GM18508 (cell line): ENCODE measurements around the gene ALDH1A2.
"Not testable (repeated sequence)": the region's sequence is repeated elsewhere in the genome, so short reads cannot be mapped to it uniquely, and the experiment has no call there.

Experiments
- ATAC-seq: cut with Tn5 transposase; IDR thresholded peaks from one replicate; pipeline ENCODE4 v1.9.1; 2021; ENCODE audit warnings: moderate number of reproducible peaks; ENCODE audit not compliant: insufficient read depth, unreplicated experiment

ALDH1A2 gene

GRCh38 chr15:58003810-58004209 lies 61.7 kb downstream of the ALDH1A2 start:
- ATAC-seq, result no peak

DNA sequence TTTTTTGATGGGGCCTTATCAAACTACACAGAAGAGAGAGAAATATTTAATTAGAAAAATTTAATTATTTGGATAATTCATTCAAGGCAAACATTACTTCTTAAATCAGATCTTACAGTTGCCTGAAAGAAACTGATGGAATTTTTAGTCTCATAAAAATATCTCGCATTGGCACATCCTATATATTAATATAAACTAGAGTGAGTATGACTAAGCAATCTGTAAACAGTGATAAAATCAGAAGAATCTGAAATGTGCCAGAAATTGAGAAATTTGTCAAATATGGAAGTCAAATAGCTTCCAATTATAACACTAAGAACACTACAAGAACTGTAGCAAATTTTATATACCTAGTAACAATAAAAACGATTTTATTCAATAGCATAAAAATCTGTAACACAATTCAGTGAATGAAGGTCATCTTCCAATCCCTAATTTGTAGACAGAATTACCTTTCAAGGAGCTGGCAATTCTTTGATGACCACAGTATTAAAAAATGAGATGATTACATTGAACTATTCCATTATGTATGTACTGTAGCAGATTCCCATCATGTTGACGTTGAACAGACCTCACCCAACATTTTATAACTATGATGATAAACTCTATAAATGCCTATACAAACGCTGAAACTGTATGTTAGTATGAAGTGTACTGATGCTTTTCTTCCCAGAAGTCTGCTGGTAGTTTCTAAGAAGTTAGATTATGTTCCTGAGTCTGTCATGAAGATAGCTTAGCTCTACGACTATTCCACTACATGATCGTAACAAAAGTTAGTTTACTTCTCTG lies 63.0 kb downstream of the ALDH1A2 start:
- no peak for ATAC-seq

DNA sequence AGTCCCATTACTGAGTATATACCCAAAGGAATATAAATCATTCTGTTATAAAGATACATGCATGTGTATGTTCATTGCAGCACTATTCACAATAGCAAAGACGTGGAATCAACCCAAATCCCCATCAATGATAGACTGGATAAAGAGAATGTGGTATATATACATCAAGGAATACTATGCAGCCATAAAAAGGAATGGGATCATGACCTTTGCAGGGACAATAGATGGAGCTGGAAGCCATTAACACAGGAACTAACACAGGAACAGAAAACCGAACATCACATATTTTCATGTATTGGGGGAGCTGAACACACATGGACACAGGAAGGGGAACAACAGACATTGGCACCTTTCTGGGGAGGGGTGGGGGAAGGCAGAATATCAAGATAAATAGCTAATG lies 65.8 kb downstream of the ALDH1A2 start:
- ATAC-seq, result not testable (repeated sequence)

GRCh38 chr15:57996561-57996960 lies 69.0 kb downstream of the ALDH1A2 start:
- ATAC-seq, result no peak

DNA sequence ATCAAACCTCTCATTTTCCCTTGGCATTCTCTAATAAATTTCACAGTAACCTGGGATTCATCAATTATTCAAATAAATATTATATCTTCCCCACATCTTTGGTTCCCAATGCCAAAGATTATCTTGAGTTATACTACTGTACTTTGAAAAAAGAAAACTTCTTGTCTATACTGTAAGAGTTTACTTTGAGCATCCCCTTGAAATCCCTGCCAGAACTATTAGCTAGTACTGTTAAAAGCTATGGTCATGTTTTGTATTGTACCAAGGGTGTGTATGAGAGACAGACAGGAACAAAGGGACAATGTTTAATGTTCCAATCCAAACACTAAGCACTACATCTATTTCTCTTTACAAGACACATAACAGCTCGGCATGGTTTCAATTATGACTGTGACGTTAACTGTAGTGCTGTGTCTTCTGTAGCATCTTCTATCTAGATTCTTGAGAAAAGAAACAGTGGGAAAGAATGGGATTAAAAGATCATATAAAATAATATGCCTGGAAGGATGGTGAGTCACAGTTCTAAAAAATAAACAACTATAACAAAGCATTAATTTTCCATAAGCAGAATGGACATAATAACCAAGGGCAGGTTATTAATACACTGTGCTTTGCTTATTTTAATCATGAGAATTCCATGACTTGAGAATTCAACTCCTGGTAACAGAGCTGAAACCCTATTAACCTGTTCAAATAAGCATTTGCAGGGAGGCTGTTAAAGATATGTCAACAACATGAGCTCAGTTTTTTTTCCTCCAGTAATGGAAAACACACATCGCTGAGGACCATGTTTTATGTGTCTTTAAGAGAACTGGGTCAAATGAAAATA lies 71.1 kb downstream of the ALDH1A2 start:
- no peak for ATAC-seq

DNA sequence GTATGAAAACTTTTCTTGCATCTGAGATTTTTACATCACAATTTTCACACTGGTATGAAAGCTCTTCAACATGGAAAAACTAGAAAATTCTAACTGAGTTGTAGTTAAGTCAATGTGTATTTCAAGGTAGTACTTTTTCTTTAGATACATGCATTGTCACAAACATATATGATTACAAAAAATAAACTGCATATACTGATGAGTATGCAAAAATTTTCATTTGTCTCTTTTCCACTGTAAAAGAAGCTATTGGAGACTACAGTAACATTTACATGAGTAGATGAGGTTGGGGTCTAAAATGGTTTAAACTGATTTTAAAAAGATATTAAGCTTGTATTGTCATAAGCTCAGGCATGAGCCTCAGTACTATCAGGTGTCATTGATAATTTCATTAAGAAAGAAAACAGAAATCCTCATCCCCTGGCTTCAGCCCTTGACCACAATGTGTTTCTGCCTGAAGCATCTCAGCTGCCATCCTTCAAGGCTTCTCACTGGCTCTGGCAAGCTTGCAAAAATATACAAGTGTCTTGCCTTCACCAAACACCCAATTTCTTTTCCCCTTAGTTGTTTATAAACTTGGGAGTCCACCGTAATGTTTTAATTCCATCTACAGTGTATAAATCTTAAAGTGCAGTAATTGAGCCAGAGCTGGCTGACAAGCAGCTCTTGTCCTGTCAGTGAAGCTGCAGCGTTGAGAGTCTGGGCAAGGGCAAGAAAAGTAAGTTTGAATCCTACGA lies 71.9 kb downstream of the ALDH1A2 start:
- ATAC-seq, result no peak

GRCh38 chr15:57992761-57993355 lies 72.7 kb downstream of the ALDH1A2 start:
- ATAC-seq, result no peak

DNA sequence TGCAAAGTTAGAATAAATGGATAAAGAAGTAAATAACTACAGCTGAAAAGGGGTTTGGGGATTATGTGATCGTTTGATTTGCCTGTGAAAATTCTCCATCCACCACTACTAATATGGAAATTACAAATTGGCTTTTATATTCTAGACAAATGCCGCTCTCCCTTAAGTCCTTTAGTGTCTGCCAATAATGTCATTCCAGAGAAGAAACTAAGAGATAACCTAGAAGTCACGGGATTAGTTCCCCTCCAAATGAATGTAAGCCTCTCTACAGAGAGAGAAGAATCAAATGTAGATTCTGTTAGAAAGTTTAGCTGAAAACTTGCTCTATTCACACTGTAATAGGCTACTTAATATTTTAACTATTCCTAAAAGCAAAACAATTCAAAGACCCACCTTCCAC lies 92.0 kb downstream of the ALDH1A2 start:
- no peak for ATAC-seq

- ATAC-seq, result no peak
Measured at GRCh38 chr15:57972864-57973263, 92.6 kb downstream of the ALDH1A2 start.

- ATAC-seq, result no peak
Measured at GRCh38 chr15:57969996-57970395, 95.5 kb downstream of the ALDH1A2 start.

DNA sequence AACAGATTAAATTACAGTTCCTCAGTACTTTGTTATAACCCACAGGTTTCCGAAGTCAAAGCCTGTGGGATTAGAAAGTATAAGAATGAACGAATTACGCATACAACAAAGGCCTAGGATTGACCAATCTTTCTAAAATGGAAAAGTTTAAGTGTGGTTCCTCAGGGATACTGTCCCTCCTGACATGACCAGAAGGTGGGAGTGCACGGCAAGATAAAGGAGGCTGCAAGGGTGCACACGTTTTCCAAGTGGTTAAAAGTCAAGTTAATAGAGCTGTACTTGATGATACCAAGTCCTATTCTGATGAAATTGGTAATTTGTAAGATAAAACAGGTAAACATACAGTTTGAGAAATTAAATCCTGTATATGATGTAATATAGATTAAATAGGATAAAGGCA lies 96.2 kb downstream of the ALDH1A2 start:
- no peak for ATAC-seq

GRCh38 chr15:57962887-57963286 lies 102.6 kb downstream of the ALDH1A2 start:
- ATAC-seq, result no peak

DNA sequence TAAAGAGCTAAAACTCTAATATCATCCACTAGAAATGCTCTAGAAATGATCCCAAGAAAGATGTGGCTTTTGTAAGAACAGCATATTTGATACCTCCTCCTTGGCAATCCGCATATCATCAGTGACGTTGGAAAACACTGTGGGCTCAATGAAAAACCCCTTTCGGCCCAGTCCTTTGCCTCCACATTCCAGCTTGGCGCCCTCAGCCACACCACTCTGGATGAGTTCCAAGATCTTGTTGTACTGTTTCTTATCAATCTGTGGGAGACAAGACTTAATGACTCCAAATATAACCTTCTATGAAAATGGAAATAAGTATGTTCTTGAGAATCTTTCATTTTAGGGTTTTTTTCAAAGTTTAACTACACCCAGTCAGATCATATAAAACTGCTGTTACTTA lies 103.6 kb downstream of the ALDH1A2 start:
- no peak for ATAC-seq

- no peak for ATAC-seq
Measured at GRCh38 chr15:57957113-57957512, 108.4 kb downstream of the ALDH1A2 start.

- no peak for ATAC-seq
Measured at GRCh38 chr15:57953874-57954273, 111.6 kb downstream of the ALDH1A2 start.

DNA sequence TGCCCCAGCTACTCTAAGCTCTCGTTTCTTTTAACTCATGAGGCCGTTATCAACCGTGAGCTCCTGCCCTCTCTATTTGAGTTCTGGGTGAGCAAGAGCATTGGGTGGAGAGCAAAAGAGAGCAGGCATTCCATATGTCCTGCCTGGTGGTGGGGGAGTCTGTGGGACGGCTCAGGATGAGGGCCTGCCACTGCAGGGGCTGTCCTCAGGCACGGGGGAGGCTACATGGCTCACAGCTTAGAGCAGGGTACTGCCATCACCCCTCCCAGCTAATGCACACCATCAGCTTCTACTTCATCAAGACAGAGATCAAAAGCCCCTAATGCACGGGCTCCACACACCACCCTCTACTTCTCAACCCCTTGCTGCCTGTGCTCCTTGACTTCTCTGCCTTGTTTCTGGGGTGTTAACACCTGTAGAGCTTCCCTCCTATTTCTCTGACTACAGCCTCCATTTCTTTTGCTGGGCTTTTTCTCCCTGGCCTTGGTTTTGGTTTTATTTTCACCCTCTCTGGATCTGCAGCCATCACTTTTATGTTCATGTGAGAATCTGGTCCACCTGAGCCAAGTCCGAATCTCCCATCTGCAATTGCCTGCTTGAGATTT lies 114.1 kb downstream of the ALDH1A2 start:
- ATAC-seq, result no peak

- no peak for ATAC-seq
Measured at GRCh38 chr15:57950381-57950946, 115.0 kb downstream of the ALDH1A2 start.

GRCh38 chr15:57949374-57949943 lies 116.1 kb downstream of the ALDH1A2 start:
- ATAC-seq, result no peak
